ELR (cell line): Measurements from ENCODE around the gene LRRN2.

Experiments used
- DNase-seq: peaks from one replicate; pipeline ENCODE4 v3.0.0-alpha.2; 2015; ENCODE audit warnings: low read depth

Gene LRRN2

GRCh38 chr1:204662530-204662929 is 23.0 kb downstream of the LRRN2 start:
- DNase-seq = no peak

GRCh38 chr1:204660509-204660908 is 25.0 kb downstream of the LRRN2 start:
- DNase-seq = no peak

DNA sequence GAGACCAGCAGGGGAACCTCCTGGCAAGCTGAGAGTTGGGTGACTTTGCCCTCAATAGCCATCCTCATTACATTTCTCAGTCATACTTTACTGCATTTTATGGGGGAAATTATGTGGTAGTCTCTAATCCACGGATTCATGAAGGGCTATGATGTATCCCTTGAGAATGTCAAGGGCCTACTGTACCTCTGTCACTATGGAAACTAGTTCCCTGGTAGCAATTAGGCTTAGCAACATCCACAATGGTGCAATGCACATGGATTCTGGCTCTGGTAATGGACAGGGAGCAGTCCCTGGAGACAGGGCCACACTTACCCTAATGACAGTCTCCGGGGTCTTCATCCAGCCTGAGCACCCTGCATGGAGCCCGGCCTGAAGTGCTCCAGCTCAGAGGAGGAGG is 26.5 kb downstream of the LRRN2 start:
- no peak for DNase-seq

- no peak for DNase-seq
Measured at GRCh38 chr1:204658295-204658694, 27.2 kb downstream of the LRRN2 start.

GRCh38 chr1:204653590-204654340 is 31.8 kb downstream of the LRRN2 start:
- no peak for DNase-seq

DNA sequence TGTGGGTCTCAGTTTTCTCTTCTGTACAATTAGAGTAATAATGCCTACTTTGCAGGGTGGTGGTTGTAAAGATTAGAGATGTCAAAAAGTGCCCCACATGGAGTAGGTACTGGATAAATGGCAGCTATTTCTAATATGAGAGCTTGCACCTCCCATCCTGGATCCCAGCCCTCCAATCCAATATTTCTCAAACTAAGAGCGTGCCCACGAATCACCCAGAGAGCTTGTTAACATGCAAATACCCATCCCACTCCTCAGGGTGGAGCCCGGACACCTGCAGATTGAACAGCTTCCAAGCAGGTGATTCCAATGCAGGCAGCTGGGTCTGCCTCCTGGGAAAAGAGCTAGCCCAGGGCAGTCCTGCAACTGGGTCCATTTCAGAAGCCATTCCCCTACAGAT is 33.0 kb downstream of the LRRN2 start:
- no peak for DNase-seq

- no peak for DNase-seq
Measured at GRCh38 chr1:204651843-204652421, 33.6 kb downstream of the LRRN2 start.

- DNase-seq = no peak
Measured at GRCh38 chr1:204650911-204651570, 34.5 kb downstream of the LRRN2 start.

DNA sequence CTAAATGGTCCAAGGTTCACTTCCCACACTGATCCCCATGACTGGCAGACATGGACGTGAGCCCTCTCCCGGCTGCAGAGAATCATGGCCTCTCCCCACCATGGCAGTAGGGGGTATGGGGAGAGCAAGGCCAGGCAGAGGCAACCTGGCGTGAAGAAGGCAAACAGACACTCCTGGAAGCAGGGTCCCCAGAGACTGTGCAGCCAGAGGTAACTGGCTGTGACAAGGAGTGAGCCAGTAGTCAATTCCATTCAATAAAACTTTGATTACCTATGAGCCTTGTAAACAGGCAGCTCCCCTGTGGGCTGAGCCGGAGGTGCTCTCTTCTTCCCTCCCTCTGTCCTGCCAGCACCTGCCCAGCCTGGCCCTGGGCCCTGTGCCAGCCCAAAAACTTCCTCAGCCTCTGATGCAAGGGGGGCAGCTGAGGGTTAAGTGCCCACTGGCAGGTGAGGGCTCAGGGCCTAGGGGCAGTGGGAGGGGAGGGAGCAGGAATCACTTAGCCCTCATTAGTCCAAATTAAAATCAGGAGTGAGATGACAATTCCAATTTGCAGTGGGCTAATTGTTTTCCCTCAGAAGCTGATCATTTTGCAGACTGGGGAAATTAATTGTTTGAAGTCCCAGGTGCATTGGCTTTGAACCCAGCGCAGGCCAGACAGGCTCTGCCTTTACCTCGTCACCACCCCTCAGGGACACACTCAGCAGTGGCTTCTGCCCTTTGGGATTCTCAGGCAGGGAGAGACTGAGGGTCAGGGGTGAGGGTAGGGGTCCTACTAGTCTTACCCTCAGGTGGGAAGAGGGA is 35.6 kb downstream of the LRRN2 start:
- no peak for DNase-seq

DNA sequence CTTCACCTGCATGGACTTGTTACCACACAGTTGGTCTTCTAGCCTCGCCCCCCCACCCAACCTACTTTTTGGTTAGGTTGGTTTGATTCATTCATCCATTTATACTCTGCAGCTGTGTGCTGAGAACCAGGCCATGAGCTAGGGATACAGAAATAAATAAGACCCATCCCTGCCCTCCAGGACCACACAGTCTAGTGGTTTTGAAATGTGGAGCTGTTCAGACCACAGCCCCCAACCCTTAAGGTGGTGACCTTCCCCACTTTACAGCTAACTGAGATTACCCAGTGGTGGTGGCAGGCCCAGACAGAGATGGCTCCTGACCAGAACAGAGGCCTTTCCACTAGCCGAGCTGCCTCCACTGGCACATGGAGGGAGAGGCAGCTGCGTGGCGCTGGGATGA is 37.0 kb downstream of the LRRN2 start:
- DNase-seq = no peak

GRCh38 chr1:204647805-204648153 is 37.8 kb downstream of the LRRN2 start:
- no peak for DNase-seq

- DNase-seq = peak; percentile 73
Measured at GRCh38 chr1:204647114-204647804, 38.3 kb downstream of the LRRN2 start.

- no peak for DNase-seq
Measured at GRCh38 chr1:204645666-204646065, 39.9 kb downstream of the LRRN2 start.

DNA sequence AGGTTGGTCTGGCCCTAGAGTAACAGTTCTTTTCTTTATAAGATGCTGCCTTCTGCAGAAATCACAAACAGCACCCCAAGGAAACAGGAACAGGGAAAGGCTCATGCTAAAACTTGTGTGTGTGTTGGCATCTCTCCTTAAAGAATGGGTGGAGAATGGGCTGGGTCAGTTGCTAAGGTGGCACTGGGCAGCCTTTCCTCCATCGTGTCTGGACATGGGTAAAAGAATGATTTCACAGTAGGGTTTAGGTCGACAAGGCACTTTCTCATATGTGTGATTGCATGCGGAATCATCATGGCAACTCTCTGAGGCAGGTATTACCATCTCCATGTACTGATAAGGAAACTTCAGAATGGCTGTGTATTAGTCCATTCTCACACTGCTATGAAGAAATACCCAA is 40.3 kb downstream of the LRRN2 start:
- DNase-seq = no peak

GRCh38 chr1:204643503-204643902 is 42.0 kb downstream of the LRRN2 start:
- DNase-seq = no peak

DNA sequence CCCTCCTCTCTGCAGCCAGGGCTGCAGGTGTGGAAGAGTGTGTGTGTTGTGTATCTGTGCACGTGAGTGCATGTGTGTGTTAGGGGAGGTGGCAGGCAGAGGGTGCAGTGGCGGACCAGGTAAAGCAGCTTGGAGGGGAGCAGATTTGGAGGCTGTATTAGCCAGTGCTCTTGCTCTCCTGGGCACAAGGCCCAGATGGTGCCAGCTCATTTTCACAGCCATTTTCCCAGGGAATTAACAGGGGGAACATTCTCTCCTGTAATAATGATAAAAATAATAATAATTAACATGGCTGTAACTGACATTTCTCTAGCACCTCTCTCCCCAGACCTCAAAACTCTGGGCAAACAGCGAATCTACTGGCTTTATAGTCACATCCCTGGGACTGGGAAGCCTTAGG is 43.6 kb downstream of the LRRN2 start:
- no peak for DNase-seq

DNA sequence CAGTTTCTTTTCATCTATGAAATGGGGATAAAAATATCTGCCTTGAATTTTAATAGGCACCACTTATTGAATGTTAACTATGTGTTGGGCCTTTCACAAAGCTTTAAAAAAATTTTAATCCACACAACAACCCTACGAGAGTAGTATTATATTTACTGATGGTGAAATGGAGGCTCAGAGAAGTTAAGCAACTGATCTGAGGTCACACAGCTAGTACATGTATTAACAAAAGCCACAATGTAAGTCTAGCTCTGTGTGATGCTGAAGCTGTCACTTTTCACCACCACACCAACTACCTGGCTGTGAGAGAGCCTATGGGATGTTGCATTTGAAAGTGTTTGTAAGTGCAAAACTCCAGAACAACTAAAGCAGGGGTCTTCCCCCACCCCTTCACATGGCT is 44.1 kb downstream of the LRRN2 start:
- DNase-seq = no peak

DNA sequence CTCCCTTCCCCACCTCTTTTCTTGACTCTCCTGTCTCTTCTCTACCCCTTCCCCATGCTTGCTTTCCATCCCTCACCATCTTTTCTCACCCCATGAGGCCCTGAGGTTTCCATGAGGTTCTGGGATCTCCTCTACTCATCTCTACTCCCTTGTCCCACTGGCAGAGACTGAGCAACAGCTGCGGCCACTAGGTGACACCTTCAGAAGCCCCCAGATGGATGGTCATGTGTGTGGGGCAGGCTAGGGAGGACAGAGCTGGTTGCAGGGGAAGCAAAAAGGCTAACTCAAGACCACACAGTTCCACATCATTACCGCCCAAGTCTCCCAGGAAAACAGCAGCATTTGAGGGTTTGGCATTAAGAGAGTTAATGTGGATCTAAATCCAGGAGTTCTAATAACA is 45.0 kb downstream of the LRRN2 start:
- no peak for DNase-seq

GRCh38 chr1:204634260-204634910 is 51.2 kb downstream of the LRRN2 start:
- no peak for DNase-seq

- DNase-seq = no peak
Measured at GRCh38 chr1:204633665-204634064, 51.9 kb downstream of the LRRN2 start.

DNA sequence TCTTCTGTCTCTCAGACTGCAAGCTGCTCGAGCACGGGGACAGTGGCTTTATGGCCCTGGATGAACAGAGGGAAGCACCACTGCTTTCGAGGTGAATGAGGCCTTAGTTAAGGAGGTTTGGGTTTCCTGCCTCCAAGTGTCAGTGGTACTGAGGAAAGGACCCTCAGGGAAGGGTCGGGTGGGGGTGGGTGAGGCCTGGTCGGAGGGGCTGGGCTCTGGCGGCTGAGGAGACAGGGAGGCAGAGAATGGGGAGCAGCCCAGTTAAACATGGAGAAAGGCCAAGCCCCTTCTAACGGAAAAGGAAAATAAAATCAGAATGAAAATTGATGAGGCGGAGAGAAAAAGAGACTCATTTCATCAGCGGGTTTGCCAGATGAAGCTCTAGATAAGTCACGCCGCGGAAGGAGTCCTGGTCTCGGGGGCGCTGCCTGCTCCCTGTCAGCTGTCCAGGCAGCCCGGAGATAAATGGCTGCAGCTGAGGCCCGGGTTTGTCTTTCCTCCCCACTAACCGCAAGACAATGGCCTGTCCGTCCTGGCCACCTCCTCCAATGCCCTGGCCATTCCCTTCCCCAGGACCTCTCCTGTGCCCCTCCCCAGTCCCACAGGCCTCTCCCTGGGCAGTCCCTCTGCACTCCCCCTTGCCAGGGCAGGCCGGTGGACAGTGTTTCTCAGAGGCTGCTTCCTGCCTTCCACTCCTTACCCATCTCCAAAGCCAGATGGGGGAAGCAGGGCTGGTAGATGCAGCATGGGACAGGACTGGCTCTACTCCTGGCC is 55.2 kb downstream of the LRRN2 start:
- DNase-seq = no peak
